Adrenal gland (tissue), 5 donors: ENCODE data around the gene ALDH1L1.

Source experiments
- CTCF ChIP-seq, 6 experiments: fragments of 450-650 bp in 4 of 6; fragments of 200-600 bp in 2 of 6; sonication (generic) in 1 of 6; IDR thresholded peaks; 1 replicate in 5 of 6; 2 replicates in 1 of 6; pipeline versions ENCODE4 v1.5.1 to v1.8.0; 2016 to 2021; ENCODE audit warnings: antibody characterized with exemption in 6 of 6, mild to moderate bottlenecking in 2 of 6, moderate library complexity in 1 of 6
- POLR2A ChIP-seq, 2 donors: fragments of 450-650 bp; IDR thresholded peaks; one replicate each; pipeline ENCODE4 v1.6.1; 2017; ENCODE audit warnings: antibody characterized with exemption in 2 of 2, mild to moderate bottlenecking in 2 of 2, moderate library complexity in 1 of 2
- donor health status: DM: no; HTN: no; CAD: no.

- TF ChIP-seq CTCF (IDR thresholded peaks at IDR 0.05) (no peak), POLR2A (IDR thresholded peaks at IDR 0.05) (no peak)
These were observed 71.7 kb downstream of the ALDH1L1 start for GRCh38 chr3:126108676-126109050.
